WTC11 (cell line): ENCODE data around the gene HRAS. TPM values are rescaled to one million over a fixed set of nuclear protein-coding genes. Genes with fewer than 3 reads are reported as not detected.

Experiments used
- ATAC-seq: fragments of 200-7000 bp; cut with Tn5 transposase; 2 replicates; pipeline ENCODE4 v1.10.0; 2021; ENCODE audit warnings: mild to moderate bottlenecking, moderate library complexity
- CTCF ChIA-PET: fragments of 300-600 bp; sonication (Branson Sonifier 250); formaldehyde crosslinking; loops from one replicate; lab custom pipeline; 2021; ENCODE audit warnings: antibody characterized with exemption; lab: Charles Lee
- POLR2A ChIA-PET: fragments of 350-600 bp; sonication (Branson Sonifier 250); formaldehyde crosslinking; loops from one replicate; lab custom pipeline; 2021; ENCODE audit warnings: antibody characterized with exemption; lab: Charles Lee
- DNase-seq: peaks from one replicate; pipeline ENCODE4 v3.0.0; 2021; ENCODE audit warnings: low spot score
- H3K27ac Mint-ChIP-seq: 2 replicates; pipeline ENCODE4 v1.8.0; 2021; ENCODE audit warnings: mixed read lengths
- H3K27me3 Mint-ChIP-seq: 2 replicates; pipeline ENCODE4 v1.8.0; 2021; ENCODE audit warnings: low read depth, mild to moderate bottlenecking, moderate library complexity, mixed read lengths
- H3K36me3 Mint-ChIP-seq: 2 replicates; pipeline ENCODE4 v1.8.0; 2021; ENCODE audit warnings: mixed read lengths
- H3K4me1 Mint-ChIP-seq: 2 replicates; pipeline ENCODE4 v1.8.0; 2022; ENCODE audit warnings: mixed read lengths
- H3K4me3 Mint-ChIP-seq: 2 replicates; pipeline ENCODE4 v1.8.0; 2021; ENCODE audit warnings: mild to moderate bottlenecking, moderate library complexity, mixed read lengths
- H3K9me3 Mint-ChIP-seq: 2 replicates; pipeline ENCODE4 v1.8.0; 2021; ENCODE audit warnings: mixed read lengths
- ESRRA ChIP-seq: sonication (generic); formaldehyde crosslinking; IDR thresholded peaks from 2 replicates; pipeline ENCODE4 v1.8.1; 2022; ENCODE audit warnings: mild to moderate bottlenecking, missing genetic modification reagents, borderline replicate concordance
- NR1H2 ChIP-seq: sonication (generic); formaldehyde crosslinking; IDR thresholded peaks from 2 replicates; pipeline ENCODE4 v1.9.0; 2021; ENCODE audit warnings: mild to moderate bottlenecking, moderate library complexity, missing genetic modification reagents
- ZNF317 ChIP-seq: sonication (generic); formaldehyde crosslinking; IDR thresholded peaks from 2 replicates; pipeline ENCODE4 v1.8.1; 2023; ENCODE audit warnings: low read depth, mild to moderate bottlenecking, moderate library complexity, missing genetic modification reagents, borderline replicate concordance
- total RNA-seq: library from RNA; stranded (reverse); gene quantifications from 3 replicates; pipeline ENCODE4 v1.2.3, GENCODE V29; 2021
- TF ChIP-seq, protein P1 (sequence below): sonication (generic); formaldehyde crosslinking; IDR thresholded peaks from 2 replicates; pipeline ENCODE4 v1.8.1; 2023; ENCODE audit warnings: mild to moderate bottlenecking, missing genetic modification reagents
- TF ChIP-seq, protein P2 (sequence below): sonication (generic); formaldehyde crosslinking; IDR thresholded peaks from 2 replicates; pipeline ENCODE4 v1.8.1; 2022; ENCODE audit warnings: low read depth, mild to moderate bottlenecking, moderate library complexity, missing genetic modification reagents, borderline replicate concordance
- TF ChIP-seq, protein P3 (sequence below): fragments of 250-450 bp; sonication (Bioruptor Pico); IDR thresholded peaks from 2 replicates; pipeline ENCODE4 v2.1.2; 2022; ENCODE audit warnings: mild to moderate bottlenecking, moderate library complexity
- TF ChIP-seq, protein P4 (sequence below): sonication (generic); formaldehyde crosslinking; IDR thresholded peaks from 2 replicates; pipeline ENCODE4 v1.8.1; 2023; ENCODE audit warnings: mild to moderate bottlenecking, missing genetic modification reagents, borderline replicate concordance
- TF ChIP-seq, protein P5 (sequence below): sonication (generic); formaldehyde crosslinking; IDR thresholded peaks from 2 replicates; pipeline ENCODE4 v1.8.0; 2023; ENCODE audit warnings: missing genetic modification reagents

HRAS gene
- total RNA-seq, 1 experiment from 2014 or later, result 62.4 TPM

DNA sequence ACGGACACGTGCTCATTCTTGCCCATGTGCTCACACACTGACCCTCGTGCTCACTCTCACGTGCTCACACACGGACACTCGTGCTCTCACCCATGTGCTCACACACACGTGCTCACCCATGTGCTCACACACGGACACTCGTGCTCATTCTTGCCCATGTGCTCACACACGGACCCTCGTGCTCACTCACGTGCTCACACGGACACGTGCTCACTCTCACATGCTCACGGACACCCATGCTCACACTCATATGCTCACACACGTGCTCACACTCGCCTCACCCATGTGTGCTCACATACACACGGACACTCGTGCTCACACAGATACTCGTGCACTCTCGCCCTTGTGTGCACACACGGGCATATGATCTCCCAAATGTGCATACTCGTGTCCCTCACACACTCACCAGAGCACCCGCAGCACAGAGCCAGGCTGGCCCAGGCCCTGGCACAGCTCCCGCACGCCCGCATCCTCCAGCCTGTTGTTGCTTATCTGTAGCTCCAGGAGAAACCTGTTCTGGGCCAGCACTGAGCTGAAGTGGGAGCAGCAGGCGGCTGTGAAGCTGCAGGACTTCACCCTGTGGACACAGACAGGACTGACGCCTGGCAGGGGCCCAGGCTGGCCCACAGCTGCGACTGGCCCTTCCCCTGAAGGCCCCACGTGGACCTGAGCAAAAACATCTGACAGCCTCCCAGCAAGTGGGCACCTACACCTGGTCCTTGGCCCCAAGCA is 37.6 kb downstream of the HRAS start:
- Mint-ChIP-seq H3K27me3 (peaks cover 2% of the 10 kb centered on the region; the same call in 1 of the 2 replicates), H3K36me3 (peaks cover 56% of the 10 kb centered on the region), H3K4me1 (no peaks in the 10 kb centered on the region), H3K4me3 (no peak overlapping the region), H3K9me3 (peaks cover 14% of the 10 kb centered on the region), H3K27ac (peak overlapping the region; percentile 80)
- ChIA-PET POLR2A (no interaction called here), CTCF (interaction anchor here (1.3 kb wide), 1 partner anchor 9 kb away, joined by 3 read pairs; the partner anchor contains the start of gene RNH1)
- ATAC-seq, result no peak
- TF ChIP-seq ZNF317 (CRISPR knock-in tag), result no peak
- TF ChIP-seq, protein P1, sequence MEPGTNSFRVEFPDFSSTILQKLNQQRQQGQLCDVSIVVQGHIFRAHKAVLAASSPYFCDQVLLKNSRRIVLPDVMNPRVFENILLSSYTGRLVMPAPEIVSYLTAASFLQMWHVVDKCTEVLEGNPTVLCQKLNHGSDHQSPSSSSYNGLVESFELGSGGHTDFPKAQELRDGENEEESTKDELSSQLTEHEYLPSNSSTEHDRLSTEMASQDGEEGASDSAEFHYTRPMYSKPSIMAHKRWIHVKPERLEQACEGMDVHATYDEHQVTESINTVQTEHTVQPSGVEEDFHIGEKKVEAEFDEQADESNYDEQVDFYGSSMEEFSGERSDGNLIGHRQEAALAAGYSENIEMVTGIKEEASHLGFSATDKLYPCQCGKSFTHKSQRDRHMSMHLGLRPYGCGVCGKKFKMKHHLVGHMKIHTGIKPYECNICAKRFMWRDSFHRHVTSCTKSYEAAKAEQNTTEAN (CRISPR knock-in tag), result peak; percentile 86; the same call in 1 of the 2 replicates
- TF ChIP-seq, all 79 proteins: peak for 1
- DNase-seq, result no peak

DNA sequence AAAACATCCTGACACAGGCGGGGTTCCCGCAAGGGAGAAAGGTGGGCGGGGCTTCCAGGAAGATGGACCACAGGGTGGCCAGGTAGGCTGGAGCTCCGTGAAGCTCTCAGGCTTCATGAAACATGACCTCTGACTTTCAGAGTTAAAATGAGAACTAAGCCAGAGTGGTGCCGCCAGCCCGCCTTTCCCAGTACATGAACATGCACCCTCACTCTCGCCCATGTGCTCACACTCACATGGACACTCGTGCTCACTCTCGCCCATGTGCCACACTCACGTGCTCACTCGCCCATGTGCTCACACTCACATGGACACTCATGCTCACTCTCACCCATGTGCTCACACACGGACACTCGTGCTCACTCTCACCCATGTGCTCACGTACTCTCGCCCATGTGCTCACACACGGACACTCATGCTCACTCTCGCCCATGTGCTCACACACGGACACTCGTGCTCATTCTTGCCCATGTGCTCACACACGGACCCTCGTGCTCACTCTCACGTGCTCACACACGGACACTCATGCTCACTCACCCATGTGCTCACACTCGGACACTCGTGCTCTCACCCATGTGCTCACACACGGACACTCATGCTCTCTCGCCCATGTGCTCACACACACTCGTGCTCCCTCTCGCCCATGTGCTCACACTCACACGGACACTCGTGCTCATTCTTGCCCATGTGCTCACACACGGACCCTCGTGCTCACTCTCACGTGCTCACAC is 38.4 kb downstream of the HRAS start:
- CTCF ChIA-PET, result no interaction called here
- H3K9me3 Mint-ChIP-seq, result peaks cover 14% of the 10 kb centered on the region
- H3K4me3 Mint-ChIP-seq, result no peak overlapping the region
- H3K36me3 Mint-ChIP-seq, result peaks cover 58% of the 10 kb centered on the region
- H3K27me3 Mint-ChIP-seq, result peaks cover 2% of the 10 kb centered on the region; the same call in 1 of the 2 replicates
- POLR2A ChIA-PET, result no interaction called here
- peak; percentile 17; the same call in 1 of the 2 replicates for ATAC-seq
- peak overlapping the region; percentile 55 for H3K27ac Mint-ChIP-seq
- DNase-seq, result no peak
- H3K4me1 Mint-ChIP-seq, result no peaks in the 10 kb centered on the region
- TF ChIP-seq, protein P2, sequence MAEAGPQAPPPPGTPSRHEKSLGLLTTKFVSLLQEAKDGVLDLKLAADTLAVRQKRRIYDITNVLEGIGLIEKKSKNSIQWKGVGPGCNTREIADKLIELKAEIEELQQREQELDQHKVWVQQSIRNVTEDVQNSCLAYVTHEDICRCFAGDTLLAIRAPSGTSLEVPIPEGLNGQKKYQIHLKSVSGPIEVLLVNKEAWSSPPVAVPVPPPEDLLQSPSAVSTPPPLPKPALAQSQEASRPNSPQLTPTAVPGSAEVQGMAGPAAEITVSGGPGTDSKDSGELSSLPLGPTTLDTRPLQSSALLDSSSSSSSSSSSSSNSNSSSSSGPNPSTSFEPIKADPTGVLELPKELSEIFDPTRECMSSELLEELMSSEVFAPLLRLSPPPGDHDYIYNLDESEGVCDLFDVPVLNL (CRISPR knock-in tag), result no peak
- TF ChIP-seq, protein P3, sequence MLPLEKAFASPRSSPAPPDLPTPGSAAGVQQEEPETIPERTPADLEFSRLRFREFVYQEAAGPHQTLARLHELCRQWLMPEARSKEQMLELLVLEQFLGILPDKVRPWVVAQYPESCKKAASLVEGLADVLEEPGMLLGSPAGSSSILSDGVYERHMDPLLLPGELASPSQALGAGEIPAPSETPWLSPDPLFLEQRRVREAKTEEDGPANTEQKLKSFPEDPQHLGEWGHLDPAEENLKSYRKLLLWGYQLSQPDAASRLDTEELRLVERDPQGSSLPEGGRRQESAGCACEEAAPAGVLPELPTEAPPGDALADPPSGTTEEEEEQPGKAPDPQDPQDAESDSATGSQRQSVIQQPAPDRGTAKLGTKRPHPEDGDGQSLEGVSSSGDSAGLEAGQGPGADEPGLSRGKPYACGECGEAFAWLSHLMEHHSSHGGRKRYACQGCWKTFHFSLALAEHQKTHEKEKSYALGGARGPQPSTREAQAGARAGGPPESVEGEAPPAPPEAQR (CRISPR knock-in tag), result no peak
- TF ChIP-seq, protein P4, sequence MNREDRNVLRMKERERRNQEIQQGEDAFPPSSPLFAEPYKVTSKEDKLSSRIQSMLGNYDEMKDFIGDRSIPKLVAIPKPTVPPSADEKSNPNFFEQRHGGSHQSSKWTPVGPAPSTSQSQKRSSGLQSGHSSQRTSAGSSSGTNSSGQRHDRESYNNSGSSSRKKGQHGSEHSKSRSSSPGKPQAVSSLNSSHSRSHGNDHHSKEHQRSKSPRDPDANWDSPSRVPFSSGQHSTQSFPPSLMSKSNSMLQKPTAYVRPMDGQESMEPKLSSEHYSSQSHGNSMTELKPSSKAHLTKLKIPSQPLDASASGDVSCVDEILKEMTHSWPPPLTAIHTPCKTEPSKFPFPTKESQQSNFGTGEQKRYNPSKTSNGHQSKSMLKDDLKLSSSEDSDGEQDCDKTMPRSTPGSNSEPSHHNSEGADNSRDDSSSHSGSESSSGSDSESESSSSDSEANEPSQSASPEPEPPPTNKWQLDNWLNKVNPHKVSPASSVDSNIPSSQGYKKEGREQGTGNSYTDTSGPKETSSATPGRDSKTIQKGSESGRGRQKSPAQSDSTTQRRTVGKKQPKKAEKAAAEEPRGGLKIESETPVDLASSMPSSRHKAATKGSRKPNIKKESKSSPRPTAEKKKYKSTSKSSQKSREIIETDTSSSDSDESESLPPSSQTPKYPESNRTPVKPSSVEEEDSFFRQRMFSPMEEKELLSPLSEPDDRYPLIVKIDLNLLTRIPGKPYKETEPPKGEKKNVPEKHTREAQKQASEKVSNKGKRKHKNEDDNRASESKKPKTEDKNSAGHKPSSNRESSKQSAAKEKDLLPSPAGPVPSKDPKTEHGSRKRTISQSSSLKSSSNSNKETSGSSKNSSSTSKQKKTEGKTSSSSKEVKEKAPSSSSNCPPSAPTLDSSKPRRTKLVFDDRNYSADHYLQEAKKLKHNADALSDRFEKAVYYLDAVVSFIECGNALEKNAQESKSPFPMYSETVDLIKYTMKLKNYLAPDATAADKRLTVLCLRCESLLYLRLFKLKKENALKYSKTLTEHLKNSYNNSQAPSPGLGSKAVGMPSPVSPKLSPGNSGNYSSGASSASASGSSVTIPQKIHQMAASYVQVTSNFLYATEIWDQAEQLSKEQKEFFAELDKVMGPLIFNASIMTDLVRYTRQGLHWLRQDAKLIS, result no peak
- TF ChIP-seq, protein P1 (CRISPR knock-in tag), result peak; percentile 96
- TF ChIP-seq, protein P5, sequence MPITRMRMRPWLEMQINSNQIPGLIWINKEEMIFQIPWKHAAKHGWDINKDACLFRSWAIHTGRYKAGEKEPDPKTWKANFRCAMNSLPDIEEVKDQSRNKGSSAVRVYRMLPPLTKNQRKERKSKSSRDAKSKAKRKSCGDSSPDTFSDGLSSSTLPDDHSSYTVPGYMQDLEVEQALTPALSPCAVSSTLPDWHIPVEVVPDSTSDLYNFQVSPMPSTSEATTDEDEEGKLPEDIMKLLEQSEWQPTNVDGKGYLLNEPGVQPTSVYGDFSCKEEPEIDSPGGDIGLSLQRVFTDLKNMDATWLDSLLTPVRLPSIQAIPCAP (CRISPR knock-in tag), result no peak
- TF ChIP-seq ESRRA (CRISPR knock-in tag), result 0 out of 2 replicates have a peak, but pooled peaks have one; percentile 27
- no peak for TF ChIP-seq NR1H2
